ENCODE data around the gene PRELID3B.

PRELID3B gene

GRCh38 chr20:59019217-59019616 is 23.4 kb downstream of the PRELID3B start, which contains the start of gene TUBB1:
TUBB1 (plus strand) TSS chr20:59019429; CDS start chr20:59019523, 94 bp downstream.
- H4K20me1 ChIP-seq (ENCODE audit: insufficient read depth, low read length), result peaks cover 7% of the 10 kb centered on the region; the same call in 1 of the 2 replicates
- no peaks in the 10 kb centered on the region for H3K27me3 ChIP-seq (ENCODE audit: low read depth, low read length)
- H3K4me2 ChIP-seq (ENCODE audit: low read length), result no peak within 1 kb of the TSS
- H3K9ac ChIP-seq (ENCODE audit: low read length), result no peak within 1 kb of the TSS
- H3K9me3 ChIP-seq (ENCODE audit: insufficient read depth, low read length), result no peaks in the 10 kb centered on the region
- no peak within 1 kb of the TSS for H3K4me3 ChIP-seq (ENCODE audit: low read length)
- no peak within 1 kb of the TSS for H2AFZ ChIP-seq (ENCODE audit: low read depth, low read length)
- peaks cover 9% of the 10 kb centered on the region for H3K4me1 ChIP-seq (ENCODE audit: low read length)
- peaks cover 3% of the 10 kb centered on the region; the same call in 1 of the 2 replicates for H3K79me2 ChIP-seq (ENCODE audit: low read length)
- H3K27ac ChIP-seq (ENCODE audit: low read length), result no peak within 1 kb of the TSS
- H3K36me3 ChIP-seq (replicated peaks; ENCODE audit: low read depth, low read length), result peaks cover 24% of the 10 kb centered on the region
- TF ChIP-seq EZH2phosphoT487 (IDR thresholded peaks at IDR 0.05; ENCODE audit: low read depth) (no peak), CTCF (IDR thresholded peaks at IDR 0.05; ENCODE audit: low read depth, low read length) (no peak)

DNA sequence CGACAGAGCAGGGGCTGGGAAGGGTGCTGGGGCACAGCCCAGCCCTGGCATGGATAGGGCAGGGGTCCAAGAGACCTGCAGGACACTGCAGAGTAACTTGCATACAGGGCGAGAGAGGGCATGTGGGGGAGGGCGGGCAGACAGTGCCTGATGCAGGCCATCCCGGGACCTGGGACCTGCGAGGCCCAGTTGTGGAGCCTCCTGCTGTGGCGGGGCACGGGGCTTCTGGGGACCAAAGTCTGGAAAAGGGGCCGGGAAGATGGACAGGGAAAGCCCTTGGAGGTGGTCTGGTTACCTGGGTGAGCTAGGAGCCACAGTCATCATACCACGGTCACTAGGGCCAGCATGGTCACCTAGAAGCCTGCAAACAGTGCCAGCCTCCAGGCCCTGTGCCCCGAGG is 23.8 kb downstream of the PRELID3B start:
- Histone ChIP-seq H3K4me3 (ENCODE audit: low read length) (no peak overlapping the region), H4K20me1 (ENCODE audit: insufficient read depth, low read length) (0 out of 2 replicates have a peak, but pooled peaks cover 6% of the 10 kb centered on the region), H3K4me1 (ENCODE audit: low read length) (peaks cover 9% of the 10 kb centered on the region), H3K27ac (ENCODE audit: low read length) (no peak overlapping the region), H3K79me2 (ENCODE audit: low read length) (no peaks in the 10 kb centered on the region), H3K9me3 (ENCODE audit: insufficient read depth, low read length) (no peaks in the 10 kb centered on the region), H3K9ac (ENCODE audit: low read length) (no peak overlapping the region), H3K27me3 (ENCODE audit: low read depth, low read length) (no peaks in the 10 kb centered on the region), H3K4me2 (ENCODE audit: low read length) (no peak overlapping the region), H3K36me3 (replicated peaks; ENCODE audit: low read depth, low read length) (peaks cover 20% of the 10 kb centered on the region), H2AFZ (ENCODE audit: low read depth, low read length) (no peak overlapping the region)
- no peak for TF ChIP-seq EZH2phosphoT487 (IDR thresholded peaks at IDR 0.05; ENCODE audit: low read depth)
- TF ChIP-seq CTCF (IDR thresholded peaks at IDR 0.05; ENCODE audit: low read depth, low read length), result no peak

- no peak overlapping the region for H2AFZ ChIP-seq (ENCODE audit: low read depth, low read length)
- H3K27ac ChIP-seq (ENCODE audit: low read length), result no peak overlapping the region
- no peaks in the 10 kb centered on the region for H3K27me3 ChIP-seq (ENCODE audit: low read depth, low read length)
- H3K9me3 ChIP-seq (ENCODE audit: insufficient read depth, low read length), result no peaks in the 10 kb centered on the region
- peaks cover 9% of the 10 kb centered on the region for H3K4me1 ChIP-seq (ENCODE audit: low read length)
- no peak overlapping the region for H3K4me2 ChIP-seq (ENCODE audit: low read length)
- peaks cover 9% of the 10 kb centered on the region for H3K36me3 ChIP-seq (replicated peaks; ENCODE audit: low read depth, low read length)
- TF ChIP-seq EZH2phosphoT487 (IDR thresholded peaks at IDR 0.05; ENCODE audit: low read depth), result no peak
- 0 out of 2 replicates have a peak, but pooled peaks cover 2% of the 10 kb centered on the region for H4K20me1 ChIP-seq (ENCODE audit: insufficient read depth, low read length)
- no peaks in the 10 kb centered on the region for H3K79me2 ChIP-seq (ENCODE audit: low read length)
- no peak overlapping the region for H3K4me3 ChIP-seq (ENCODE audit: low read length)
- no peak overlapping the region for H3K9ac ChIP-seq (ENCODE audit: low read length)
Measured at GRCh38 chr20:59017493-59018231, 24.9 kb downstream of the PRELID3B start.

GRCh38 chr20:59016795-59017492 is 25.6 kb downstream of the PRELID3B start:
- Histone ChIP-seq H4K20me1 (ENCODE audit: insufficient read depth, low read length) (no peaks in the 10 kb centered on the region), H3K4me1 (ENCODE audit: low read length) (peaks cover 9% of the 10 kb centered on the region), H2AFZ (ENCODE audit: low read depth, low read length) (no peak overlapping the region), H3K27me3 (ENCODE audit: low read depth, low read length) (0 out of 2 replicates have a peak, but pooled peaks cover 4% of the 10 kb centered on the region), H3K9me3 (ENCODE audit: insufficient read depth, low read length) (no peaks in the 10 kb centered on the region), H3K27ac (ENCODE audit: low read length) (no peak overlapping the region), H3K36me3 (replicated peaks; ENCODE audit: low read depth, low read length) (peaks cover 3% of the 10 kb centered on the region), H3K4me3 (ENCODE audit: low read length) (no peak overlapping the region), H3K79me2 (ENCODE audit: low read length) (no peaks in the 10 kb centered on the region), H3K9ac (ENCODE audit: low read length) (no peak overlapping the region), H3K4me2 (ENCODE audit: low read length) (no peak overlapping the region)
- TF ChIP-seq CTCF (IDR thresholded peaks at IDR 0.05; ENCODE audit: low read depth, low read length), result no peak
- TF ChIP-seq EZH2phosphoT487 (IDR thresholded peaks at IDR 0.05; ENCODE audit: low read depth), result no peak

All from OCI-LY3 (cell line).